Left forelimb (tissue), 1 donor: Measurements from ENCODE around the gene CCDC142.

Experiments used
- DNase-seq: peaks from one replicate; pipeline ENCODE4 v3.0.0-alpha.2; 2018; ENCODE audit warnings: low spot score

Gene CCDC142, protein sequence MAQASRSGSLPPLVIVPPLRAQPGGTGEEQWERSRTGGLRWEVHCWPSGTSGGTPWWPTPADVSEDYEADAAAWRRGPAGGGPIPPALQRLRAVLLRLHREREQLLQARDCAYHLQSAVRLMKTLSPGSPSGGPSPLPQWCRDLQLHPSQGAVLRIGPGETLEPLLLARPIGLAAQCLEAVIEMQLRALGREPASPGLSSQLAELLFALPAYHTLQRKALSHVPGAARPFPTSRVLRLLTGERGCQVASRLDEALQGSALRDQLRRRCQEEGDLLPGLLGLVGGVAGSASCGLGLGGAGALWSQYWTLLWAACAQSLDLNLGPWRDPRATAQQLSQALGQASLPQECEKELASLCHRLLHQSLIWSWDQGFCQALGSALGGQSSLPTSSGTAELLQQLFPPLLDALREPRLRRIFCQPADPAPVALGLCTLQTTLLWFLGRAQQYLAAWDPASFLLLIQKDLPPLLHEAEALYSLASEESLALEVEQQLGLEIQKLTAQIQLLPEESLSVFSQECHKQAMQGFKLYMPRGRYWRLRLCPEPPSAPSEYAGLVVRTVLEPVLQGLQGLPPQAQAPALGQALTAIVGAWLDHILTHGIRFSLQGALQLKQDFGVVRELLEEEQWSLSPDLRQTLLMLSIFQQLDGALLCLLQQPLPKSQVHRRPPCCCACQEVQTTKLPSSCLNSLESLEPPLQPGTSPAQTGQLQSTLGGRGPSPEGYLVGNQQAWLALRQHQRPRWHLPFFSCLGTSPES

DNA sequence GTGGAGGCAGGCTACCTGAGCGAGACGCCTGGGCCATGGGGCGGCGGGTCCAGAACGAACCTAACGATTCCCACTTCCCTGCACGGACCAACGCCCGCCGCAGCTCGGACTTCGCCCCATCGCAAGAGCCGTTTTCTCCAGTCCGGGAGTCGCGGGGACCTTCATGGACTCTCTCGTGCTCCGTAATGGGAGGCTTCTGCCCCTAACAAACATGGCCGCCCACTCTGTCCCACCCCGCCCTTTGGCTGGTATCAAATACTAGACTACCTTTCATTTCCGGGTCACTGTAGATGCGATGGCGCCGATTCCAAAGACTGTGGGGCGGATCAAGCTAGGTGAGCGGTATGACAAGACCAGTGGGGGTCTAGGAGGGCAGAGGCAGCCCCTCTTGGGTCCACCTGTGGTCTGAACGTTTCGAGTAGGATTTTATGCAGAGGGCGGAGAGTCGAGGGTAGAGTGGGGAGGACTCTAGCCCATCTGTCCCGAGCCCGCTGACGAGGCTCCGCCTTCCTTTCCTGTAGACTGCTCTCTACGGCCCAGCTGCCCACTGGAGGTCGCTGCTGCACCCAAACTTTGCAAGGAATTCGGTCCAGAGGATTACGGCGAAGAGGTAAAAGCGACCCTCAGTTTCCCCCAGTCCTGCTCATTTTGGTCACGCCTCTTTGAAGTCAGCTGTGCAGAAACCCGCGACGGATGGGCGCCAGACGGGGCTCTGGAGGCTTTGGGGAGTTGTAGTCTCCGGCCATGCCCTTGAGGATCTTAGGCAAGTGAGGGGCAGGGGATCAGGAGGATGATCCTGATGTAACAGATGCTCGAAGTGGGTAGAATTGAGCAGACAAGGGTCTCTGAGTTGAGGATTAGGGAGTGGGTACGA is at the start of gene CCDC142, which contains the start of gene TTC31:
TSS of gene CCDC142 (minus strand) at position 198 of the 874 bp plus-strand sequence. CDS start at position 37, 161 bp downstream.
TSS of gene TTC31 (plus strand) at position 281 of the 874 bp plus-strand sequence. CDS start at position 296, 15 bp downstream.
- DNase-seq: peak; percentile 96

DNA sequence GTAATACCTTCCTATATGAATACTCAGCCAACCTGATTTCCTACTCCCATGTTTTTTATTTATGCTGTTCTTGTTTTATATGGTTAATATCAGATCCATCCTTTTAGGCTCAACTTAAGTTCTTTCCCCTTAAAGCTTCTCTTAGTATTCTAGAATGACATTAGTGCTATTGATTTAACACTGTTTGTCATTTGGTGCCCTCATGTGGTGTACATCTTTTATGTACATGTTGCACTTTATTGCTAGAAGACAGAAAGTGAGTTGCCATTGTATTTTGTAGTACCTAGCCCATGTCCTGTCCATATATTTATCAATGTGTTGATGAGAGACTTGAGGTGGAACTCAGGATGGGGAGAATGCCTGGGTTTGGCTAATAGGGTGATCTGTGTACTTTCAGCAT is 49.4 kb upstream of the CCDC142 start:
- no peak for DNase-seq

DNA sequence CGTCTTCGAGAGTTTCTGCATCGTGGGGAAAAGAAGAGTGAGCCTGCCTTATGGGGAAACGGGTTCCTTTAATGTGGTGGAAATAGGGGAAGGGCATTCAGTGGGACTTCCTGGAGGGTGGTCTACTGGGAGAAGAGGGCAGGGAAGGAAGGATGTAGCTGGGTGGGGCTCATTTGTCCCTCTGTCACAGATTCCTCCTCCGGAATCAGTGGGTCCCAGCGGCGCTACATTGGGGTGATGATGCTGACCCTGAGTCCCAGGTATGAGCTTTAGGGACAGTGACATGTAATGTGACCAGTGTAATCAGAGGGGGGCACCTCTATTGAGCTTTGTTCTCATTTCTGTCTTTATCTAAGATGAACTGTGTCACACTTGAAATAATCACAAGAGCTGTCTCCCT is 48.9 kb upstream of the CCDC142 start:
- DNase-seq: no peak

DNA sequence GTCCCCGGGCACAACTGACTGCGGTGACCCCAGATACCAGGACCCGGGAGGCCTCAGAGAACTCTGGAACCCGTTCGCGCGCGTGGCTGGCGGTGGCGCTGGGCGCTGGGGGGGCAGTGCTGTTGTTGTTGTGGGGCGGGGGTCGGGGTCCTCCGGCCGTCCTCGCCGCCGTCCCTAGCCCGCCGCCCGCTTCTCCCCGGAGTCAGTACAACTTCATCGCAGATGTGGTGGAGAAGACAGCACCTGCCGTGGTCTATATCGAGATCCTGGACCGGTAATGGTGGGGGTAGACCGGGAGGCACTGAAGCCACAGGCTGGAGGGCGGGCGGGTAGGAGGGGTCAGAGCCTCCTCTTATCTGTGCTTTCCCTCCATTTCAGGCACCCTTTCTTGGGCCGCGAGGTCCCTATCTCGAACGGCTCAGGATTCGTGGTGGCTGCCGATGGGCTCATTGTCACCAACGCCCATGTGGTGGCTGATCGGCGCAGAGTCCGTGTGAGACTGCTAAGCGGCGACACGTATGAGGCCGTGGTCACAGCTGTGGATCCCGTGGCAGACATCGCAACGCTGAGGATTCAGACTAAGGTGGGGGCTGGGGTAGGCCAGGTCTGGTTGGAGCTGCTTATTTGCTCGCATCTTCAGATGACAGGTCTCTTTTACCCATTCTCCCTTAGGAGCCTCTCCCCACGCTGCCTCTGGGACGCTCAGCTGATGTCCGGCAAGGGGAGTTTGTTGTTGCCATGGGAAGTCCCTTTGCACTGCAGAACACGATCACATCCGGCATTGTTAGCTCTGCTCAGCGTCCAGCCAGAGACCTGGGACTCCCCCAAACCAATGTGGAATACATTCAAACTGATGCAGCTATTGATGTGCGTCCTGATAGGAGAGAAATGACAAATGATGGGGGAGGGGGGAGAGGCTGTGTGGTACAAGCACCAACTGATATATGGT is 47.7 kb upstream of the CCDC142 start:
- DNase-seq: no peak

DNA sequence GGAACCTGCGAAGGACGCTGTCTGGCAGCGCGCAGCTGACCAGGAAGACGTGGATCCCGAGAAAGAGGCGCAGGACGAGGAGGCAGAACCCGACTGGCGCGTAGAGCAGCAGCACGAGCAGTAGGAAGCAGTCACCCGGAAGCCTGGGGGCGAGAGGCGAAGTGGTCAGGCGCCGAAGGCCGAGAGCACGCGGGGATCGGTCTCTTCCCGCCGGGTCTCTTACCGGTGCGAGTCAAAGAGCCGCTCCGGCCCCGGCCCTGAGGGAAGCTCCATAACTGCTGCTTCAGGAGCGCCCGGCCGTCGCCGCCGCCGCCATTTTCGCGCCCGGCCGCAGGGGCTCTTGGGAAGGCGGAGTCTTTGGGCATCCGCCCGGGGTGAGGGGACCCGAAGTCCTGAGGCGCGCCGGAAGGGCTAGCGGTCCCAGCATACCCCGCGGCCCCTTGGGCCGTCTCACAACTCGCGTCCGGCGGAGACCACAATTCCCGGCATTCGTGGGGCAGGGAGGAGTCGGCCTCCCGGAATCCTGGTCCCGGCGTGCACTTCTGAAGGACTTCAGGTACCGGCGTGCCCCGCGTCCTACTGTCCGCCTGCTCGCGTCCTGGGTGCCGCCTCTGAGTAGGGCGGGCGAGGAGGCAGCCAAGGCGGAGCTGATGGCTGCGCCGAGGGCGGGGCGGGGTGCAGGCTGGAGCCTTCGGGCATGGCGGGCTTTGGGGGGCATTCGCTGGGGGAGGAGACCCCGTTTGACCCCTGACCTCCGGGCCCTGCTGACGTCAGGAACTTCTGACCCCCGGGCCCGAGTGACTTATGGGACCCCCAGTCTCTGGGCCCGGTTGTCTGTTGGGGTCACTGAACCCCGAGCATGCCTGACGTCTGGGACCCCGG is 46.8 kb upstream of the CCDC142 start, which contains the start of the genes AUP1 and HTRA2:
TSS of gene AUP1 (minus strand) at position 350 of the 882 bp plus-strand sequence. CDS start at position 273, 77 bp downstream.
TSS of gene HTRA2 (plus strand) at position 577 of the 882 bp plus-strand sequence. CDS start at position 651, 74 bp downstream.
- peak; percentile 98 for DNase-seq

DNA sequence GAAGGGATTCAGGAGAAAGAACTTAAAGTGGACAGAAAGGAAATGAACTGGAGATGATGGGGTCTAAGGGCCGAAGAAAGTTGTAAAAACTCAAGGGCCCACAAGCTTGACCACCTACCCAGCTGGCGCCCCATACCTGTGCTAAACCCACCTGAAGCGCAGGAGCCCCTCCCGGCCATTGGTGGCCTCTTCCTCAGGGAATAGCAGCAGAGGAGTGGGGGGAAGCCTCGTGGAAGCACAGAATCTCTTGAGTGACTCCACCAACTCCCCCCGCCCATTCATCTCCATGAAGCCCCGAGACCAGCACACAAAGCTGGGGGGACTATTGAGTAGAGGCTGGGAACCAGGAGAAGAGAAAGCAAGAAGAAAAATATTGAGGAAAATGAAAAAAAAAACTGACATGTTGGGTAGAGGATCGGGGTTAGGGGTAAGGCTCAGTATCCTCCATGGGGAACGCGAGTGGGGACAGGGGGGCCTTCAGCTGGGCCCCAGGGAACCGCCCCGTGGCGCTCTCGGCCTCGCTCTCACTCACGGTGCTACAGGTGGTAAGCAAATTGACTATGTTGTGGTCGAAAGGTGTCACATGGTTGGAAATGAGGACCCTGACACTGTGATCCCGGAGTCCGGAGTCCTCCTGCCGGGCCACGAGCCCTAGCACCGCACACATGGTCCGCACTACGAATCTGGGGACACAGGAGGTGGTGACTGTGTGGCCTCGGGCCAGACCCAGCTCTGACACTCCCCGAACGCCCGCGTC is 46.0 kb upstream of the CCDC142 start:
- no peak for DNase-seq

DNA sequence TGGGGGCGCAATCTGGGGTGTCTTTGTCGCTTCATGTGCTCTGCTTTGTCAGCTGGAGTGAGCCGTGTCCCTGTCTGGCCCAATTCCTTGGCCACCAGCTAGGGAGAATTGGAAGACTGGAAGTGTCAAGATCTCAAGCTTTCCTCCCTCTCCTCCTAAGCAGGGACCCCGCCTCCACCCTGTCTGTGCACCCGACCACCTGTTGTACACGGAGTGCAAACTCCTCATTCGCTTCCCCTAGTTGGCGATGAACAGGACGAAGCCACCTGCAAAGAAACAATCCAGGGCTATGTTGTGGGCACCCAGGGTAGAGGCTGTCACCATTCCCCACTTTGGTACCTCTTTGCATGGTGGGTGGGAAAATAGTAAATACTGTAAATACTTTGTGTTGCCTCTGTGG is 44.9 kb upstream of the CCDC142 start:
- DNase-seq: no peak

DNA sequence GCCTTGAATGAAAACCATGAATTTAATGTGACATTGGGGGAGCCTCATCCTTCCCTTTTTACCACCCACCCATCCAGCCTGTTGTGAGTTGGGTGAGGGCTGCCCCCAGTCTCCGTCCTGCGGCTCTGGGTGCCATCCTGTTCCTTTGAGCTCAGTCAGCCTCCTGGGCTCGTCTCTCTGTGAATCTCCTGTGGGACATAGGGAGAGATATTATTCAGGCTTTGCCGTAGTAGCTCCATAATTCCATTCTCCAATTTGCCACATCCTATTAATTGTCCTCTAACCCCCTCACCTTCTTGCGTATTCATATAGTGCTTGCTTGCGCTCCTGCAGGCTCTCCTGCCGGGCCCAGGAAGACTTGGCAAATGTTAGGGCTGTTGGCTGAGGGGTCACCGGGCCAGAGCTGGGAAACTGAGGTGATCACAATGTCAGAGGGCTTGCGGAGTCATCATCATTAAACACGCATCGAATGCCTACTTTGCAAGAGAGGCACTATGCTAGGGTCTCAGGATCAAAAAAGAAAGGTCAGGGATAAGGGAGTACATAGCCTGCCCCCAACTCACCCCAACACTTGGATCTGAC is 43.9 kb upstream of the CCDC142 start:
- DNase-seq: no peak

DNA sequence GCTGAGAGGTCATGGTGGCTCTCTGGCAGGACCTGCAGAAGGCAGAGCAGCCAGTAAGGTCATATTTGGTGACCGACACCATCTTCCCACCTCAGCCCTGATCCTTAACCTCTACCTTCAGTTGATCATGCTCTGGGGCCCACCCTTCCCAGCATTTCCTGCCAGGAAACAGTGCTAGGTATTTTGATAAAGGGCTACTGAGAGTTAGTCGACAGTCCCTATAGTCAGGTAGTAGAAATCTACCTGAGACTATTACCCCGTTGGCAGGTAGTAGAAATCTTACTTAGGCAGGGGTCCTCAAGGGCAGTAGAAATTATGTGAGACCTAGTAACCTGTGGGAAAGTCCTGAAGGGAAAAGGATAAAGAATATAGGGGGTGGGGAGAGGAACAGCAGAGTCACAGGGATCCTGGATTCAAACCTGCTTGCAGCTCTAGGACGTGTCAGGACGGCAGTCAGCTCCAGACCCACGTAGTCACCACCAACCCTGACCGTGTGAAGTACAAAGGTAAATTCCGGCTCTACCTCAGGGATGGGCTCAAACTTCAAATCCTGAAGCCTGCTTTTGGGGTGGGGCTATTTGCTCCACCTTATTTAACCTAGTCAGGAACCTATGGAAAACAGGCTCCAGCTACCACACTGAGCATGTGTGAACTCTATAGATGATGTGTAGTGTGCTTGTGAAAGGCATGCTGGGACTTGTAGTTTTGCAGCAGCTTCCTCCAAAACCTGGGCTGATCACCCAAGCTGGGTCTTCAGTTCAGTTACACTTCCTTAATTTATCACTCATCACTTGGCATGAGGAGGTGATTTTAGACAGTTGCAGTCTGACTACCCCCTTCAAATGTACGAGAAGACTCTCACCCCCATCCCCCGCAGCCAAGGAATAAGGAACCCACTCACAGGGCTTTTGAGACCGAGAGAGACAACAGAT is 43.2 kb upstream of the CCDC142 start, which contains the start of gene DQX1:
TSS of gene DQX1 (minus strand) at position 515 of the 932 bp plus-strand sequence. CDS start at position 13, 502 bp downstream.
- DNase-seq: no peak

DNA sequence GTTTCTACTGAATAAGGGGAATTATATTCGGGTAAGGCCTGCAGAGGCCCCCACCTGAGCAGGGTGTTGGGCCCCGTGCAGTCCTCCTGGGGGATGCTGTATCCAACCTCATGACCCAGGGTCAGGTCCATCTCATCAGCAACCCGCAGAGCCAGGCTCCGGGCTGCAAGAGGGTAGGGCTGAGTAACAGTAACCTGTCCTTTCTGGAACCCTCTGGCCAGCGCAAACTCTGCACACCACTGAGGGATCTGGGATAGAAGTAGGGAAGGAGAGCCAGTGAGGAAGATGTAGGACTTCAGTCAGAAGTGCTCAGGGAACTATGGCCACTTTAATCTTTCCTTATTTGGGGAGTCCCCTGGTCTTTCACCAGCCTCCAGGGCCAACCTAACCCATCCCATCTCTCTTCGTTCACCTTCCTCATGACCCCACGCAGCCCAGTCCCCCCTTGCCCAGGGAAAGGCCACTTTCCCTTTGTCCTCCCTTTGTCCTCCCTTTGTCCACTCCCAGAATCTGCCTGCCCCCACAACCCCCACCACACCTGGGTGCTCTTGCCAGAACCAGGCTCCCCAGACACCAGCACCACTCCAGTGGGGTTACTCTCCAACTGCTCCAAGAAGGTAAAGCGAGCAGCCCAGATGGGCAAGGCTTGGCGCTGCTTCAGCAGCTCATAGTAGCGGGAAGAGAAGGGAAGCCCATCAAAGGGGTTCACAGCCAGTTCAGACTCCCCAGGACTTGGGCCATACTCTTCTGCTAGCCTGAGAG is 42.3 kb upstream of the CCDC142 start:
- no peak for DNase-seq

DNA sequence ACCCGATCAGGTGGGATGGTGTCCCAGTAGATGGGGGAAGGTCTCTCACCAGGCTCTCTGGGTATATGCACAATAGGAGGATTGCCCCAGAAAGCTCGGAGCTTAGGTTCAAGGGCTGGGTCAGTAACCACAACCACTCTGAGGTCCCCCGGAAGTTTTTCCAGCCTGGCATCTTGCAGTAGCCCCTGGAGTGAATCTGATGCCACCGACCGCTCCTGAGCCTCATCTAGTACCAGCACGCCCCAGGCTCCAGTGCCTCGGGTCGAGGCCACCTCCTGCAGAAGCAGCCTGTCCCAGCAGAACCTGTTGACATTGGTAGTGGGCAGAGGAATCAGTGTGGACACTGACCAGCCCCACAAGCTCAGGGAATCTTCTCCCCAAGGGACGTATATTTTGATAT is 41.2 kb upstream of the CCDC142 start:
- DNase-seq: no peak

DNA sequence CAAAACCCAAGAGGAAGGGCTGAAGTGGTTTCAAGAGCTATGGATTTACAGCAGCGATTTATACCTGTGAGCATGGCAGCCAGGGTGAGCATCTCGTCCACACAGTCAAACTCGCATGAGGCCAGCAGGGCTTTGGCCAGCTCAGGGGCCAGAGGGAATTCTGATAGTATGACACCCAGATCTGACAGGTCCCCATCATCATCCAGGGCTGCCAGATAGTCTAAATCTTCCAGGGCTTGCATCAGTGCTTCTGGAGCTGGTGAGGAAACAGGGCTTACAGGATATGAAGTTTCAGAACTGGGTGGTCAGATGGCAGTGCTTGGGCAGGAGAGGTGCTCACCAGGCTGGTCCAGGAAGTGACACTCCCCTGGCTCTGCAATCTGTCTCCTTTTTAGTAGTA is 39.7 kb upstream of the CCDC142 start:
- DNase-seq: no peak

DNA sequence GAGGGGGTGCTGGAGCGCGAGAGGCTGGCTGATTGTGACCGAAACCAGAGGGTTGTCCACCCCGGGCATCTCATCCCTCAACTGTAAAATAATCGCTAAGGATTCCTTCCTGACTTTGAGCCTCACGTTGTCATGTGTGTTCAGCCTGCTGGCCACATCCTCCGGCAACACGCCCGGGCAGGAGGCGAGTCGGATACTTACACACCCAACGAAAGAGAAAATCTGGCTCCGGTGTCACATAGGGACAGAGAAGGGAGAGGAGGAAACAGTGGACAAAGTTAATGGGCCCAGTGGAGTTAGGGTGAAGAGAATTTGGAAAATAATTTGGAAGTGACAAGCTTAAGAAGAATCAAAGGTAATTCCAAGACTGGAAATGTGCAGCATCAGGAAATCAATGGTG is 33.9 kb upstream of the CCDC142 start:
- no peak for DNase-seq

DNA sequence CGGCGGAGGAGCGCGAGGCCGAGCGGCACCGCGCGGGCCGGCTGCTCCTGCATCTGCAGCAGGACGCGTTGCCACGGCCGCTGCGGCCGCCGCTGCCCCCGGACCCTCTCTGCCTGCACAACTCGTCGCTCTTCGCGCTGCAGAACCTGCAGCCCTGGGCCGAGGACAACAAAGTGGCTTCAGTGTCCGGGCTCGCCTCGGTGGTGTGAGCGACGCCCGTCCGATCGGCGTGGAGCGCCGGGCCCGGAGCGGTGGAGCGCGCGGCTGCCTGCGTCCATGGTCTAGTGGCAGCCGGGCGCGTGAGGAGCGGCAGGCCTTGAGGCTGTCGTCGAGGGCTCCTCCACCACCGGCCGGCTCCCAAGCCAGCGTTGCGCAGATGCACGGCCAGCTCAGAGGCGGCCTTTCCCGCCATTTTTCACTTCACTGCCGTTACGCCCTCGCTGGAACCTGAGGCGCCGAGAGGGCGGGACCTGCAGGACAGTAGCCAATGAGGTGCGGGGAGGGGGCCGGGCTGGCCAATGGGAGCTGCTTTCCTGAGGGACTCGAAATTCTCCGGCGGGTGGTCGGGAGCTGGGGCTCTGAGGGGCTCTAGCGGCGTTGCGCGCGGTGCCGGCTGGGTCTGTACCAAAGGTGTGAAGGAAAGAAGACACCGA is 33.3 kb upstream of the CCDC142 start:
- no peak for DNase-seq

DNA sequence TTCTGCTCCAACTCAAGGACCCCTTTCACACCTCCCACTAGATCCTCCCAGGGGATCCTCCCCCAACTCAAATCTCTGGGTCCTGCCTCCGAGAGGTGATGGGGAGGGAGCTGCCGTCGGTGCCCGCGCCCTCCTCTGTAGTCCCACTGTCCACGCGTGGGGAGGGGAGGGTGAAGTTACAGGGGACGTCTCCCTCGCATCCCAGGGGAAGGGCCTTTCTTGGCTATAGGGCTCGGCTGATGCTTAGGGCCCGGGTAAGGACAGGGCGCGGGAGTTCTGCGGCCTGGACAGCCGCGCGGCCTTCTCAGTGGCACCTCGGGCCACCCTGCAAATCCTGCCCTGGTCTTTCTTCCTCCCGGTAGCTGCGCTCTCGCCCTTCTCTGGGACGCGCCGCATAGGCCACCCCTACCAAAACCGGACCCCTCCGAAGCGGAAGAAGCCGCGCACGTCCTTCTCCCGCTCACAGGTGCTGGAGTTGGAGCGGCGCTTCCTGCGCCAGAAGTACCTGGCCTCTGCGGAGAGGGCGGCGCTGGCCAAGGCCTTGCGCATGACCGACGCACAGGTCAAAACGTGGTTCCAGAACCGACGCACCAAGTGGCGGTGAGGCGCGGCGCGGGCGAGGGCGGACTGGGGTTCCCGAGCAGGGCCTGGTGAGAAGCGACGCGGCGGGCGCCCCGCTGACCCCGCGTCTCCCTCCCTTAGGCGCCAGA is 32.6 kb upstream of the CCDC142 start:
- no peak for DNase-seq
